Liver (tissue), 9 donors: ENCODE results near the gene TSPAN7. TPM values are rescaled to one million over a fixed set of nuclear protein-coding genes. Genes with fewer than 3 reads are reported as not detected.
A peak's percentile ranks its signal among the peaks of the same experiment; 100 is the strongest.

Source experiments
- DNase-seq: peaks from one replicate; pipeline ENCODE4 v3.0.0-alpha.2; 2017; ENCODE audit warnings: low spot score
- H3K27ac ChIP-seq, 2 donors: one replicate each; pipeline ENCODE4 v1.7.0; 2013; ENCODE audit warnings: inconsistent platforms in 2 of 2, low read length in 2 of 2, control low read depth in 1 of 2, low read depth in 1 of 2, mild to moderate bottlenecking in 1 of 2
- H3K27me3 ChIP-seq, 4 donors: one replicate each; pipeline versions ENCODE4 v1.6.1 to v1.7.0; 2013; ENCODE audit warnings: low read length in 3 of 4, inconsistent platforms in 1 of 4, mild to moderate bottlenecking in 1 of 4, moderate library complexity in 1 of 4; ENCODE audit not compliant: control insufficient read depth in 4 of 4, insufficient read depth in 4 of 4
- H3K36me3 ChIP-seq, 4 donors: one replicate each; pipeline versions ENCODE4 v1.6.1 to v1.7.0; 2013; ENCODE audit warnings: low read length in 3 of 4, mild to moderate bottlenecking in 3 of 4, low read depth in 1 of 4, moderate library complexity in 1 of 4; ENCODE audit not compliant: control insufficient read depth in 4 of 4, insufficient read depth in 3 of 4
- H3K4me1 ChIP-seq, 4 donors: one replicate each; pipeline versions ENCODE4 v1.6.1 to v1.7.0; 2013; ENCODE audit warnings: low read length in 3 of 4, mild to moderate bottlenecking in 3 of 4, moderate library complexity in 1 of 4; ENCODE audit not compliant: control insufficient read depth in 4 of 4, insufficient read depth in 4 of 4
- H3K4me3 ChIP-seq, 3 donors: one replicate each; pipeline versions ENCODE4 v1.6.1 to v1.7.0; 2013; ENCODE audit warnings: low read length in 3 of 3, control low read depth in 1 of 3, low read depth in 1 of 3, mild to moderate bottlenecking in 1 of 3
- H3K9ac ChIP-seq, 2 donors: one replicate each; pipeline ENCODE4 v1.7.0; 2013; ENCODE audit warnings: low read length in 2 of 2, mild to moderate bottlenecking in 2 of 2, moderate library complexity in 2 of 2, control low read depth in 1 of 2, low read depth in 1 of 2
- H3K9me3 ChIP-seq, 4 donors: one replicate each; pipeline versions ENCODE4 v1.6.1 to v1.7.0; 2013; ENCODE audit warnings: low read length in 3 of 4; ENCODE audit not compliant: control insufficient read depth in 4 of 4
- CTCF ChIP-seq: fragments of 150-350 bp; IDR thresholded peaks from 2 replicates; pipeline ENCODE4 v1.5.1; 2017; ENCODE audit warnings: improper control_type of control experiment, low read depth, low read length; ENCODE audit not compliant: missing input control
- EGR1 ChIP-seq, 2 donors: IDR thresholded peaks; 2 replicates each; pipeline ENCODE4 v1.6.1; 2016 to 2018; ENCODE audit warnings: antibody characterized with exemption in 2 of 2, low read depth in 2 of 2
- FOXA1 ChIP-seq: IDR thresholded peaks from 2 replicates; pipeline ENCODE4 v1.6.1; 2016; ENCODE audit warnings: antibody characterized with exemption
- GABPA ChIP-seq, 2 donors: IDR thresholded peaks in 1 of 2; conservative IDR thresholded peaks in 1 of 2; 2 replicates each; pipeline ENCODE4 v1.6.1; 2016; ENCODE audit warnings: antibody characterized with exemption in 2 of 2, mild to moderate bottlenecking in 1 of 2, moderate library complexity in 1 of 2
- HNF4A ChIP-seq, 2 donors: conservative IDR thresholded peaks; 2 replicates each; pipeline ENCODE4 v1.6.1; 2016; ENCODE audit warnings: antibody characterized with exemption in 2 of 2, mild to moderate bottlenecking in 2 of 2
- HNF4G ChIP-seq: IDR thresholded peaks from 2 replicates; pipeline ENCODE4 v1.6.1; 2016; ENCODE audit warnings: antibody characterized with exemption
- MAX ChIP-seq: IDR thresholded peaks from 2 replicates; pipeline ENCODE4 v1.6.1; 2016; ENCODE audit warnings: antibody characterized with exemption
- NR2F2 ChIP-seq: IDR thresholded peaks from 2 replicates; pipeline ENCODE4 v1.6.1; 2016; ENCODE audit warnings: antibody characterized with exemption
- RXRA ChIP-seq, 2 donors: IDR thresholded peaks; 2 replicates each; pipeline ENCODE4 v1.6.1; 2017 to 2018; ENCODE audit warnings: antibody characterized with exemption in 2 of 2, mild to moderate bottlenecking in 1 of 2
- SP1 ChIP-seq: IDR thresholded peaks from 2 replicates; pipeline ENCODE4 v1.6.1; 2018; ENCODE audit warnings: antibody characterized with exemption, mild to moderate bottlenecking
- TAF1 ChIP-seq: conservative IDR thresholded peaks from 2 replicates; pipeline ENCODE4 v1.6.1; 2016; ENCODE audit warnings: antibody characterized with exemption, mild to moderate bottlenecking
- YY1 ChIP-seq: IDR thresholded peaks from 2 replicates; pipeline ENCODE4 v1.6.1; 2016; ENCODE audit warnings: antibody characterized with exemption, mild to moderate bottlenecking
- ZBTB33 ChIP-seq: IDR thresholded peaks from 2 replicates; pipeline ENCODE4 v1.6.1; 2016; ENCODE audit warnings: antibody characterized with exemption
- WGBS: extraction: QIAGEN DNeasy Blood & Tissue Kit; methylation state at CpG from one replicate; pipeline ENCODE4 v1.1.7; 2013; 5-methylcytosine and 5-hydroxymethylcytosine counted together
- polyA plus RNA-seq, 2 donors: library from polyadenylated mRNA; stranded (reverse) in 1 of 2; unstranded in 1 of 2; fragments of 200-250 nt in 1 of 2; fragments of >200 nt in 1 of 2; fragmentation: Nextera tagmentation in 1 of 2; extraction: Ambion mirVana in 1 of 2; gene quantifications; one replicate each; pipeline versions ENCODE4 v1.2.1 to v1.2.3, GENCODE V29; 2013 to 2015
- total RNA-seq, 2 donors: library from RNA; depleted of rRNA; stranded (reverse); fragments of >200 nt; gene quantifications; one replicate each; pipeline ENCODE4 v1.2.3, GENCODE V29; 2014
- donor health status: healthy.
- donor health status: healthy.
- donor health status: healthy.
- donor health status: healthy.
- donor health status: healthy.

Gene TSPAN7
- total and polyA plus RNA-seq, 4 donors = 10.1 to 26.2 (median 17.6) TPM

GRCh38 chrX:38515291-38515690, 46.1 kb upstream of the TSPAN7 start (continued):
- TF ChIP-seq GABPA (IDR thresholded peaks at IDR 0.05 in 1 of 2, conservative IDR thresholded peaks at IDR 0.05 in 1 of 2) (no peak), HNF4G (no peak), ZBTB33 (no peak), RXRA (IDR thresholded peaks at IDR 0.05) (no peak), MAX (no peak), EGR1 (IDR thresholded peaks at IDR 0.05; ENCODE audit: low read depth in 2 of 2) (no peak)

GRCh38 chrX:38516196-38516774, 45.1 kb upstream of the TSPAN7 start:
- no peaks in the 10 kb centered on the region for H3K9me3 ChIP-seq
- WGBS = 82% methylated on average over 2 of the region's 2 CpGs
- H3K9ac ChIP-seq = no peak overlapping the region
- H3K36me3 ChIP-seq = no peaks in the 10 kb centered on the region
- no peak overlapping the region for H3K27ac ChIP-seq
- TF ChIP-seq NR2F2 (no peak), RXRA (IDR thresholded peaks at IDR 0.05) (no peak), FOXA1 (no peak), YY1 (no peak), ZBTB33 (no peak), SP1 (no peak), TAF1 (no peak), HNF4G (no peak)
- H3K4me1 ChIP-seq = no peaks in the 10 kb centered on the region
- DNase-seq = no peak
- H3K27me3 ChIP-seq = no peaks in the 10 kb centered on the region
- H3K4me3 ChIP-seq = no peak overlapping the region

- Histone ChIP-seq H3K27me3 (no peaks in the 10 kb centered on the region), H3K36me3 (no peaks in the 10 kb centered on the region), H3K4me3 (no peak overlapping the region), H3K9me3 (no peaks in the 10 kb centered on the region), H3K9ac (no peak overlapping the region), H3K27ac (no peak overlapping the region), H3K4me1 (no peaks in the 10 kb centered on the region)
- DNase-seq = no peak
- WGBS = 62% methylated on average over 6 of the region's 6 CpGs
- peak; percentile 36 to 53 for TF ChIP-seq HNF4A (conservative IDR thresholded peaks at IDR 0.05)
- TF ChIP-seq CTCF = no peak
These were observed 41.7 kb upstream of the TSPAN7 start for GRCh38 chrX:38519651-38520050.
